IMR-90 (cell line): ENCODE data around the gene SLX4IP. TPM values are rescaled to one million over a fixed set of nuclear protein-coding genes. Genes with fewer than 3 reads are reported as not detected.

Source experiments
- ATAC-seq: fragments of 200-7000 bp; cut with Tn5 transposase; 2 replicates; pipeline ENCODE4 v1.9.1; 2020; ENCODE audit warnings: low read depth, mild to moderate bottlenecking, moderate library complexity
- BruUV-seq: library from RNA; stranded (reverse); fragments of 400-500 nt; replicated peaks from 2 replicates; lab custom pipeline; 2021; lab: Mats Ljungman, UMichigan
- CTCF ChIA-PET: fragments of 300-600 bp; formaldehyde crosslinking; extraction: SDS; loops from one replicate; lab custom pipeline; 2021; ENCODE audit warnings: antibody characterized with exemption; lab: Yijun Ruan, JAX
- POLR2A ChIA-PET: fragments of 300-600 bp; sonication (Branson Sonifier 250); formaldehyde crosslinking; loops from one replicate; lab custom pipeline; 2022; ENCODE audit warnings: antibody characterized with exemption; ENCODE audit not compliant: unreplicated experiment; lab: Charles Lee
- DNase-seq: peaks from one replicate; pipeline ENCODE4 v3.0.0; 2013
- H2AFZ ChIP-seq: replicated peaks from 2 replicates; pipeline ENCODE3; 2013; ENCODE audit warnings: low read length, mild to moderate bottlenecking; ENCODE audit not compliant: poor library complexity
- H2AK5ac ChIP-seq: 2 replicates; pipeline ENCODE4 v1.6.1; 2013; ENCODE audit warnings: low read depth, low read length, inconsistent platforms
- H2AK9ac ChIP-seq: replicated peaks from 2 replicates; pipeline ENCODE3; 2013; ENCODE audit warnings: mild to moderate bottlenecking, low read depth, low read length, moderate library complexity; ENCODE audit not compliant: poor library complexity
- H2BK120ac ChIP-seq: 2 replicates; pipeline ENCODE4 v1.6.1; 2013; ENCODE audit warnings: low read depth, low read length, inconsistent platforms
- H2BK15ac ChIP-seq: 3 replicates; pipeline ENCODE4 v1.6.1; 2013; ENCODE audit warnings: low read depth, low read length, inconsistent platforms
- H2BK20ac ChIP-seq: 2 replicates; pipeline ENCODE4 v1.6.1; 2013; ENCODE audit warnings: low read depth, mild to moderate bottlenecking, inconsistent platforms, low read length, moderate library complexity
- H2BK5ac ChIP-seq: 2 replicates; pipeline ENCODE4 v1.6.1; 2013; ENCODE audit warnings: mild to moderate bottlenecking, low read depth, low read length, inconsistent platforms; ENCODE audit not compliant: poor library complexity, severe bottlenecking
- H3K14ac ChIP-seq: replicated peaks from 2 replicates; pipeline ENCODE4 v1.6.1; 2013; ENCODE audit warnings: low read depth, low read length, inconsistent platforms
- H3K18ac ChIP-seq: 2 replicates; pipeline ENCODE4 v1.6.1; 2013; ENCODE audit warnings: low read depth, low read length, control low read depth
- H3K23ac ChIP-seq: 2 replicates; pipeline ENCODE4 v1.6.1; 2013; ENCODE audit warnings: low read depth, low read length, inconsistent platforms
- H3K27ac ChIP-seq: 2 replicates; pipeline ENCODE4 v1.5.1; 2013; ENCODE audit warnings: mild to moderate bottlenecking, control low read depth, low read length; ENCODE audit not compliant: insufficient read depth
- H3K27me3 ChIP-seq: 2 replicates; pipeline ENCODE4 v1.6.1; 2013; ENCODE audit warnings: low read length; ENCODE audit not compliant: control insufficient read depth, insufficient read depth
- H3K36me3 ChIP-seq: 2 replicates; pipeline ENCODE4 v1.6.1; 2013; ENCODE audit warnings: low read length, mixed read lengths; ENCODE audit not compliant: control insufficient read depth, insufficient read depth
- H3K4ac ChIP-seq: 2 replicates; pipeline ENCODE4 v1.6.1; 2013; ENCODE audit warnings: low read depth, low read length, inconsistent platforms
- H3K4me1 ChIP-seq: 2 replicates; pipeline ENCODE4 v1.6.1; 2013; ENCODE audit warnings: low read length, mixed read lengths; ENCODE audit not compliant: control insufficient read depth, insufficient read depth
- H3K4me2 ChIP-seq: 2 replicates; pipeline ENCODE4 v1.6.1; 2013; ENCODE audit warnings: low read depth, mild to moderate bottlenecking, control low read depth, low read length, moderate library complexity
- H3K4me3 ChIP-seq: 2 replicates; pipeline ENCODE4 v1.5.1; 2013; ENCODE audit warnings: low read depth, mild to moderate bottlenecking, control low read depth, low read length, moderate library complexity; ENCODE audit not compliant: insufficient read depth
- H3K56ac ChIP-seq: 2 replicates; pipeline ENCODE4 v1.6.1; 2013; ENCODE audit warnings: low read length, inconsistent platforms; ENCODE audit not compliant: insufficient read depth; ENCODE audit errors: extremely low read depth
- H3K79me1 ChIP-seq, 2 experiments: 2 replicates each; pipeline ENCODE4 v1.6.1; 2013; ENCODE audit warnings: low read length in 2 of 2, inconsistent platforms in 1 of 2, low read depth in 1 of 2
- H3K9ac ChIP-seq: 2 replicates; pipeline ENCODE4 v1.6.1; 2013; ENCODE audit warnings: low read depth, low read length, control low read depth
- H3K9me1 ChIP-seq: 2 replicates; pipeline ENCODE4 v1.6.1; 2013; ENCODE audit warnings: low read length, inconsistent platforms; ENCODE audit not compliant: insufficient read depth
- H3K9me3 ChIP-seq: 2 replicates; pipeline ENCODE4 v1.6.1; 2013; ENCODE audit warnings: low read length; ENCODE audit not compliant: control insufficient read depth, insufficient read depth
- H4K20me1 ChIP-seq: 2 replicates; pipeline ENCODE4 v1.6.1; 2013; ENCODE audit warnings: low read length, inconsistent platforms; ENCODE audit not compliant: insufficient read depth
- H4K5ac ChIP-seq: 2 replicates; pipeline ENCODE4 v1.6.1; 2013; ENCODE audit warnings: mild to moderate bottlenecking, low read depth, low read length, control low read depth
- H4K8ac ChIP-seq, 2 experiments: 2 replicates each; pipeline ENCODE4 v1.6.1; 2013; ENCODE audit warnings: low read depth in 2 of 2, low read length in 2 of 2, control low read depth in 1 of 2, inconsistent platforms in 1 of 2
- H4K91ac ChIP-seq: 2 replicates; pipeline ENCODE4 v1.6.1; 2013; ENCODE audit warnings: low read depth, low read length, inconsistent platforms; ENCODE audit not compliant: insufficient read depth
- BHLHE40 ChIP-seq: fragments of 150-350 bp; IDR thresholded peaks from 2 replicates; pipeline ENCODE4 v1.6.1; 2016; ENCODE audit warnings: mild to moderate bottlenecking, low read depth, low read length
- CEBPB ChIP-seq: IDR thresholded peaks from 2 replicates; pipeline ENCODE4 v1.6.1; 2012; ENCODE audit warnings: low read depth, low read length, improper control_type of control experiment
- CHD1 ChIP-seq: IDR thresholded peaks from 2 replicates; pipeline ENCODE4 v1.6.1; 2012; ENCODE audit warnings: low read depth, low read length, improper control_type of control experiment
- CTCF ChIP-seq: conservative IDR thresholded peaks from 2 replicates; pipeline ENCODE4 v1.5.1; 2012; ENCODE audit warnings: mild to moderate bottlenecking, low read depth, low read length, improper control_type of control experiment
- ELK1 ChIP-seq: fragments of 150-350 bp; IDR thresholded peaks from 2 replicates; pipeline ENCODE4 v1.6.1; 2016; ENCODE audit warnings: low read depth, mild to moderate bottlenecking, low read length, moderate library complexity, borderline replicate concordance
- FOS ChIP-seq: fragments of 150-350 bp; IDR thresholded peaks from 2 replicates; pipeline ENCODE4 v1.6.1; 2016; ENCODE audit warnings: low read depth, low read length
- MAFK ChIP-seq: IDR thresholded peaks from 2 replicates; pipeline ENCODE4 v1.6.1; 2012; ENCODE audit warnings: low read depth, low read length, improper control_type of control experiment
- MAZ ChIP-seq: IDR thresholded peaks from 2 replicates; pipeline ENCODE4 v1.6.1; 2012; ENCODE audit warnings: low read depth, mild to moderate bottlenecking, low read length, improper control_type of control experiment, moderate library complexity, borderline replicate concordance
- MXI1 ChIP-seq: IDR thresholded peaks from 2 replicates; pipeline ENCODE4 v1.6.1; 2012; ENCODE audit warnings: low read depth, mild to moderate bottlenecking, low read length, moderate library complexity, borderline replicate concordance
- NFE2L2 ChIP-seq: fragments of 150-350 bp; IDR thresholded peaks from 2 replicates; pipeline ENCODE4 v1.6.1; 2016; ENCODE audit warnings: low read depth, mild to moderate bottlenecking, low read length
- POLR2A ChIP-seq: IDR thresholded peaks from 2 replicates; pipeline ENCODE4 v1.6.1; 2012; ENCODE audit warnings: mild to moderate bottlenecking, low read depth, low read length
- RAD21 ChIP-seq: IDR thresholded peaks from 2 replicates; pipeline ENCODE4 v1.6.1; 2012; ENCODE audit warnings: low read length, improper control_type of control experiment
- RCOR1 ChIP-seq: IDR thresholded peaks from 2 replicates; pipeline ENCODE4 v1.6.1; 2012; ENCODE audit warnings: mild to moderate bottlenecking, low read length, improper control_type of control experiment; ENCODE audit not compliant: insufficient replicate concordance
- RFX5 ChIP-seq: IDR thresholded peaks from 2 replicates; pipeline ENCODE4 v1.8.0; 2012; ENCODE audit warnings: low read depth, mild to moderate bottlenecking, low read length, moderate library complexity
- SMC3 ChIP-seq: fragments of 150-350 bp; IDR thresholded peaks from 2 replicates; pipeline ENCODE4 v1.6.1; 2016; ENCODE audit warnings: low read depth, mild to moderate bottlenecking, antibody characterized with exemption, low read length, moderate library complexity
- USF2 ChIP-seq: fragments of 150-350 bp; IDR thresholded peaks from 2 replicates; pipeline ENCODE4 v1.6.1; 2017; ENCODE audit warnings: mild to moderate bottlenecking, antibody characterized with exemption, low read length, low read depth
- WGBS, 2 experiments: methylation state at CpG; one replicate each; pipeline versions ENCODE4 v1.1.5 to v1.1.7; 2013; ENCODE audit warnings: missing lambda C conversion rate in 2 of 2; ENCODE audit not compliant: insufficient read length in 1 of 2; ENCODE audit errors: extremely low coverage in 2 of 2; 5-methylcytosine and 5-hydroxymethylcytosine counted together
- dilution Hi-C: fragments of 300-500 bp; cut with HindIII; formaldehyde crosslinking; loops from one replicate; pipeline ENCODE4 v1.14.3; 2018; ENCODE audit warnings: low sequenced_read_pairs; ENCODE audit not compliant: unreplicated experiment
- in situ Hi-C: fragments of 300-500 bp; cut with MboI; formaldehyde crosslinking; loops from 3 replicates; pipeline ENCODE4 v1.14.3; 2019; ENCODE audit warnings: low sequenced_read_pairs, inconsistent platforms, mixed read lengths
- intact Hi-C: fragments of 100-400 bp; cut with micrococcal nuclease; formaldehyde crosslinking; loops from 2 replicates; pipeline ENCODE4 v1.10.0; 2022
- polyA plus RNA-seq, 3 experiments: library from polyadenylated mRNA; depleted of rRNA; stranded (reverse); fragments of >200 nt; gene quantifications; 2 replicates each; pipeline ENCODE4 v1.2.3, GENCODE V29; 2012; ENCODE audit warnings: low replicate concordance in 1 of 3
- total RNA-seq: library from RNA; depleted of rRNA; stranded (reverse); fragments of >200 nt; gene quantifications from 2 replicates; pipeline ENCODE4 v1.2.3, GENCODE V29; 2012

SLX4IP gene
- total and polyA plus RNA-seq, 2 of the 4 experiments (the other 2 are of a cell fraction): 1.3 to 5.9 TPM

GRCh38 chr20:10523443-10523842 is 88.3 kb downstream of the SLX4IP start:
- Histone ChIP-seq H3K18ac (no peak overlapping the region), H3K4me1 (peaks cover 8% of the 10 kb centered on the region), H4K8ac (no peak overlapping the region), H2AK5ac (no peak overlapping the region), H3K14ac (no peak overlapping the region), H3K9me3 (no peaks in the 10 kb centered on the region), H3K23ac (no peak overlapping the region), H2BK15ac (no peak overlapping the region), H4K5ac (no peak overlapping the region), H3K9me1 (peaks cover 6% of the 10 kb centered on the region; the same call in 1 of the 2 replicates), H2BK120ac (no peak overlapping the region), H3K9ac (no peak overlapping the region), H4K20me1 (no peaks in the 10 kb centered on the region), H3K27ac (no peak overlapping the region), H2BK20ac (no peak overlapping the region), H2BK5ac (no peak overlapping the region), H3K56ac (no peak overlapping the region), H3K36me3 (no peaks in the 10 kb centered on the region), H4K91ac (no peak overlapping the region), H3K4me3 (no peak overlapping the region), H3K4ac (no peak overlapping the region), H2AFZ (no peak overlapping the region), H3K79me1 (peaks cover 5 to 22% of the 10 kb centered on the region in 2 experiments; a peak in 3 of 4 replicates), H3K27me3 (no peaks in the 10 kb centered on the region), H2AK9ac (no peak overlapping the region), H3K4me2 (no peak overlapping the region)
- in situ Hi-C loops (no loop called here), dilution Hi-C loops (no loop called here), intact Hi-C loops (no loop called here)
- ChIA-PET CTCF (no interaction called here), POLR2A (no interaction called here)
- ATAC-seq (no peak), DNase-seq (no peak)
- TF ChIP-seq RCOR1 (no peak), BHLHE40 (no peak), CHD1 (no peak), CTCF (no peak), RFX5 (no peak), ELK1 (no peak), POLR2A (no peak), CEBPB (no peak), NFE2L2 (no peak), FOS (no peak), MAZ (no peak), MAFK (no peak), USF2 (no peak), MXI1 (no peak), RAD21 (no peak), SMC3 (no peak)
- WGBS, 2 experiments: no CpG with 5 or more reads among the region's 5 CpGs
- BruUV-seq: no TSS peak
